CD14-positive monocyte (primary cell): ENCODE measurements around the gene CDIPT. TPM values are rescaled to one million over a fixed set of nuclear protein-coding genes. Genes with fewer than 3 reads are reported as not detected.

Experiments used
- DNase-seq, 3 donors: peaks; one replicate each; pipeline ENCODE4 v3.0.0-alpha.2; 2011 to 2022
- H2AFZ ChIP-seq: 2 replicates; pipeline ENCODE4 v1.6.0; 2012; ENCODE audit warnings: mild to moderate bottlenecking, low read depth, low read length, inconsistent platforms; ENCODE audit not compliant: insufficient read depth, poor library complexity, severe bottlenecking
- H3K27ac ChIP-seq, 2 donors: 1 replicate in 1 of 2; 2 replicates in 1 of 2; pipeline ENCODE4 v1.5.1; 2012 to 2013; ENCODE audit warnings: low read length in 2 of 2, control low read depth in 1 of 2, inconsistent platforms in 1 of 2, low read depth in 1 of 2, mild to moderate bottlenecking in 1 of 2
- H3K27me3 ChIP-seq, 2 donors: one replicate each; pipeline versions ENCODE4 v1.6.0 to v1.6.1; 2011 to 2013; ENCODE audit warnings: low read length in 2 of 2; ENCODE audit not compliant: control insufficient read depth in 2 of 2, insufficient read depth in 2 of 2
- H3K36me3 ChIP-seq, 2 donors: replicated peaks in 1 of 2; 1 replicate in 1 of 2; 2 replicates in 1 of 2; pipeline versions ENCODE4 v1.5.1 to v1.6.1; 2012 to 2013; ENCODE audit warnings: low read length in 2 of 2, control low read depth in 1 of 2, inconsistent platforms in 1 of 2, mild to moderate bottlenecking in 1 of 2; ENCODE audit not compliant: insufficient read depth in 2 of 2, control insufficient read depth in 1 of 2
- H3K4me1 ChIP-seq, 2 donors: 1 replicate in 1 of 2; 2 replicates in 1 of 2; pipeline versions ENCODE4 v1.5.1 to v1.6.1; 2012 to 2013; ENCODE audit warnings: low read length in 2 of 2, control low read depth in 1 of 2, inconsistent platforms in 1 of 2, mild to moderate bottlenecking in 1 of 2, moderate library complexity in 1 of 2; ENCODE audit not compliant: insufficient read depth in 2 of 2, control insufficient read depth in 1 of 2
- H3K4me2 ChIP-seq: replicated peaks from 2 replicates; pipeline ENCODE3; 2012; ENCODE audit warnings: low read length, moderate library complexity, mild to moderate bottlenecking; ENCODE audit not compliant: poor library complexity, severe bottlenecking; ENCODE audit errors: extremely low read depth
- H3K4me3 ChIP-seq, 3 experiments: fragments of 200-600 bp in 1 of 3; sonication (generic) in 1 of 3; replicated peaks in 1 of 3; 1 replicate in 2 of 3; 2 replicates in 1 of 3; pipeline ENCODE4 v1.5.1; 2011 to 2013; ENCODE audit warnings: low read length in 3 of 3, mild to moderate bottlenecking in 3 of 3, control low read depth in 2 of 3, low read depth in 2 of 3, inconsistent platforms in 1 of 3, moderate library complexity in 1 of 3
- H3K79me2 ChIP-seq: 2 replicates; pipeline ENCODE4 v1.6.0; 2012; ENCODE audit warnings: mild to moderate bottlenecking, control low read depth, inconsistent platforms, low read length, moderate library complexity; ENCODE audit not compliant: insufficient read depth
- H3K9ac ChIP-seq: 2 replicates; pipeline ENCODE4 v1.6.0; 2017; ENCODE audit warnings: low read length, mild to moderate bottlenecking; ENCODE audit not compliant: insufficient read depth, poor library complexity, severe bottlenecking
- H3K9me3 ChIP-seq, 2 donors: replicated peaks in 1 of 2; 1 replicate in 1 of 2; 2 replicates in 1 of 2; pipeline versions ENCODE4 v1.5.1 to v1.6.1; 2012 to 2013; ENCODE audit warnings: low read length in 2 of 2, control low read depth in 1 of 2; ENCODE audit not compliant: control insufficient read depth in 1 of 2, insufficient read depth in 1 of 2
- H4K20me1 ChIP-seq: 2 replicates; pipeline ENCODE4 v1.6.0; 2012; ENCODE audit warnings: mild to moderate bottlenecking, low read length, control low read depth, moderate library complexity; ENCODE audit not compliant: insufficient read depth
- H3K27ac Mint-ChIP-seq, 7 donors: one replicate each; pipeline ENCODE4 v1.8.0; 2020; ENCODE audit warnings: mild to moderate bottlenecking in 7 of 7, mixed read lengths in 7 of 7, moderate library complexity in 6 of 7, inconsistent platforms in 2 of 7
- H3K27me3 Mint-ChIP-seq, 3 donors: one replicate each; pipeline ENCODE4 v1.8.0; 2021 to 2022; ENCODE audit warnings: low read depth in 3 of 3, mild to moderate bottlenecking in 3 of 3, mixed read lengths in 3 of 3, moderate library complexity in 3 of 3, inconsistent platforms in 1 of 3
- H3K36me3 Mint-ChIP-seq, 2 donors: one replicate each; pipeline ENCODE4 v1.8.0; 2020; ENCODE audit warnings: mixed read lengths in 2 of 2, inconsistent platforms in 1 of 2, mild to moderate bottlenecking in 1 of 2
- H3K4me1 Mint-ChIP-seq: one replicate; pipeline ENCODE4 v1.8.0; 2020; ENCODE audit warnings: mild to moderate bottlenecking, mixed read lengths
- H3K4me3 Mint-ChIP-seq, 2 donors: one replicate each; pipeline ENCODE4 v1.8.0; 2020; ENCODE audit warnings: mild to moderate bottlenecking in 2 of 2, mixed read lengths in 2 of 2, moderate library complexity in 1 of 2
- H3K9me3 Mint-ChIP-seq, 7 donors: one replicate each; pipeline ENCODE4 v1.8.0; 2020 to 2022; ENCODE audit warnings: mixed read lengths in 7 of 7, mild to moderate bottlenecking in 6 of 7, moderate library complexity in 6 of 7, inconsistent platforms in 2 of 7
- CTCF ChIP-seq: fragments of 200-600 bp; IDR thresholded peaks from one replicate; pipeline ENCODE4 v1.8.0; 2022; ENCODE audit warnings: antibody characterized with exemption, mild to moderate bottlenecking
- WGBS: methylation state at CpG from one replicate; pipeline ENCODE4 v1.1.5; 2013; ENCODE audit warnings: missing lambda C conversion rate; ENCODE audit not compliant: insufficient coverage; 5-methylcytosine and 5-hydroxymethylcytosine counted together
- intact Hi-C, 2 donors: fragments of 100-400 bp; cut with micrococcal nuclease; formaldehyde crosslinking; loops; one replicate each; pipeline versions ENCODE4 v1.15.0 to v1.15.1; 2023
- polyA plus RNA-seq, 3 donors: library from polyadenylated mRNA; depleted of rRNA in 1 of 3; unstranded in 2 of 3; stranded (reverse) in 1 of 3; fragments of 300-500 nt in 2 of 3; fragments of >200 nt in 1 of 3; fragmentation: Illumina TruSeq in 2 of 3; gene quantifications; 1 replicate in 2 of 3; 2 replicates in 1 of 3; pipeline ENCODE4 v1.2.3, GENCODE V29; 2012 to 2021

CDIPT gene
- polyA plus RNA-seq, 3 donors: 67.2 to 98.8 (median 93.5) TPM

- intact Hi-C loops: no loop called here
- Mint-ChIP-seq H3K4me1 (peaks cover 17% of the 10 kb centered on the region), H3K36me3 (no peaks in the 10 kb centered on the region), H3K27ac (no peak overlapping the region), H3K4me3 (no peak overlapping the region), H3K27me3 (peaks cover 27 to 46% (median 35%) of the 10 kb centered on the region in 3 donors), H3K9me3 (peaks cover 0 to 7% (median 2%) of the 10 kb centered on the region in 7 donors)
- peaks cover 3% of the 10 kb centered on the region for H4K20me1 ChIP-seq
- no peak overlapping the region for H3K27ac ChIP-seq
- no peaks in the 10 kb centered on the region for H3K36me3 ChIP-seq
- H3K4me2 ChIP-seq: no peak overlapping the region
- WGBS: 46% methylated on average over 7 of the region's 15 CpGs
- peaks cover 0 to 4% of the 10 kb centered on the region in 2 donors for H3K9me3 ChIP-seq
- no peak for TF ChIP-seq CTCF
- H3K79me2 ChIP-seq: no peaks in the 10 kb centered on the region
- H3K4me3 ChIP-seq: no peak overlapping the region
- DNase-seq: no peak
- H3K9ac ChIP-seq: no peak overlapping the region
- H3K27me3 ChIP-seq: peaks cover 12 to 38% of the 10 kb centered on the region in 2 donors
- no peak overlapping the region for H2AFZ ChIP-seq
- H3K4me1 ChIP-seq: peaks cover 17 to 25% of the 10 kb centered on the region in 2 donors
Observed at GRCh38 chr16:29896841-29897240, 33.8 kb upstream of the CDIPT start.

GRCh38 chr16:29894352-29894751 lies 31.3 kb upstream of the CDIPT start:
- no peak overlapping the region for H3K27ac ChIP-seq
- 95% methylated on average over 3 of the region's 4 CpGs for WGBS
- DNase-seq: no peak
- H3K36me3 ChIP-seq: no peaks in the 10 kb centered on the region
- peaks cover 10 to 22% of the 10 kb centered on the region in 2 donors for H3K27me3 ChIP-seq
- H3K79me2 ChIP-seq: no peaks in the 10 kb centered on the region
- no peak overlapping the region for H3K4me2 ChIP-seq
- peaks cover 12 to 20% of the 10 kb centered on the region in 2 donors for H3K4me1 ChIP-seq
- H3K9me3 ChIP-seq: peaks cover 0 to 4% of the 10 kb centered on the region in 2 donors
- Mint-ChIP-seq H3K27me3 (peaks cover 23 to 29% (median 26%) of the 10 kb centered on the region in 3 donors), H3K36me3 (no peaks in the 10 kb centered on the region), H3K27ac (no peak overlapping the region), H3K4me3 (no peak overlapping the region), H3K9me3 (peaks cover 0 to 5% (median 2%) of the 10 kb centered on the region in 7 donors), H3K4me1 (peaks cover 12% of the 10 kb centered on the region)
- H3K4me3 ChIP-seq: no peak overlapping the region
- H4K20me1 ChIP-seq: no peaks in the 10 kb centered on the region
- no peak overlapping the region for H3K9ac ChIP-seq
- H2AFZ ChIP-seq: no peak overlapping the region
- intact Hi-C loops: no loop called here
- no peak for TF ChIP-seq CTCF
